Testis (tissue), 2 donors: Measurements from ENCODE around the gene CLEC14A.

Experiments used
- POLR2A ChIP-seq: fragments of 450-650 bp; IDR thresholded peaks from one replicate; pipeline ENCODE4 v1.6.1; 2017; ENCODE audit warnings: antibody characterized with exemption, mild to moderate bottlenecking, moderate library complexity
- TF ChIP-seq, protein P1 (sequence below), 3 experiments: fragments of 450-650 bp in 2 of 3; fragments of 200-600 bp in 1 of 3; sonication (generic) in 1 of 3; IDR thresholded peaks; one replicate each; pipeline ENCODE4 v1.5.1; 2016 to 2019; ENCODE audit warnings: antibody characterized with exemption in 3 of 3, mild to moderate bottlenecking in 2 of 3, moderate library complexity in 1 of 3

DNA sequence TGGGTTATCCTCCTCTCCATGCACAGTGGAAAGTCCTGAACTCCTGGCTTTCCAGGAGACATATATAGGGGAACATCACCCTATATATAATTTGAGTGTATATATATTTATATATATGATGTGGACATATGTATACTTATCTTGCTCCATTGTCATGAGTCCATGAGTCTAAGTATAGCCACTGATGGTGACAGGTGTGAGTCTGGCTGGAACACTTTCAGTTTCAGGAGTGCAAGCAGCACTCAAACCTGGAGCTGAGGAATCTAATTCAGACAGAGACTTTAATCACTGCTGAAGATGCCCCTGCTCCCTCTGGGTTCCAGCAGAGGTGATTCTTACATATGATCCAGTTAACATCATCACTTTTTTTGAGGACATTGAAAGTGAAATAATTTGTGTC, 43.8 kb downstream of the CLEC14A start:
- TF ChIP-seq, protein P1, sequence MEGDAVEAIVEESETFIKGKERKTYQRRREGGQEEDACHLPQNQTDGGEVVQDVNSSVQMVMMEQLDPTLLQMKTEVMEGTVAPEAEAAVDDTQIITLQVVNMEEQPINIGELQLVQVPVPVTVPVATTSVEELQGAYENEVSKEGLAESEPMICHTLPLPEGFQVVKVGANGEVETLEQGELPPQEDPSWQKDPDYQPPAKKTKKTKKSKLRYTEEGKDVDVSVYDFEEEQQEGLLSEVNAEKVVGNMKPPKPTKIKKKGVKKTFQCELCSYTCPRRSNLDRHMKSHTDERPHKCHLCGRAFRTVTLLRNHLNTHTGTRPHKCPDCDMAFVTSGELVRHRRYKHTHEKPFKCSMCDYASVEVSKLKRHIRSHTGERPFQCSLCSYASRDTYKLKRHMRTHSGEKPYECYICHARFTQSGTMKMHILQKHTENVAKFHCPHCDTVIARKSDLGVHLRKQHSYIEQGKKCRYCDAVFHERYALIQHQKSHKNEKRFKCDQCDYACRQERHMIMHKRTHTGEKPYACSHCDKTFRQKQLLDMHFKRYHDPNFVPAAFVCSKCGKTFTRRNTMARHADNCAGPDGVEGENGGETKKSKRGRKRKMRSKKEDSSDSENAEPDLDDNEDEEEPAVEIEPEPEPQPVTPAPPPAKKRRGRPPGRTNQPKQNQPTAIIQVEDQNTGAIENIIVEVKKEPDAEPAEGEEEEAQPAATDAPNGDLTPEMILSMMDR (IDR thresholded peaks at IDR 0.05): no peak
- TF ChIP-seq POLR2A: no peak
